CD4-positive, alpha-beta T cell treated with Interleukin-17A for 1 hour (primary cell): ENCODE data around the gene COLQ.

Experiments
- DNase-seq: peaks from one replicate; pipeline ENCODE4 v3.0.0-alpha.2; 2020

The COLQ gene

DNA sequence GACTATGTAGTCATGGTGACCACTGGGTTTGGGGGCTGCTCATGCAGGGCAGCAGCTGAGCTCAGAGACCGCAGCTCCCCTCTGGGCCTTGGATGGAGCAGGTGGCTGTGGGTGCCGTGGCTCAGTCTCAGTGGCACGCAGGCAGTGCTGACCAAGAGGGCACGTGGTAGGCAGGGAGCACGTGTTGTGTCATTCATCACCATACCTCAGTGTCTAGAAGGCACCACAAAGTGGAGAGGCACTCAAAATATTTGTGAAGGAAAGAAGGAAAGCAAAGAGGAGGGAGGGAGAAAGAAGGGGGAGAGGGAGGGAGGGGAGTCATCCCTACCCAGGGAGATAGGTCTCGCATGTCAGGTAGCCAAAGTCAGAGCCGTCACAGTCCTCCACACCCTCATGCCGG, 68.0 kb downstream of the COLQ start:
- no peak for DNase-seq

DNA sequence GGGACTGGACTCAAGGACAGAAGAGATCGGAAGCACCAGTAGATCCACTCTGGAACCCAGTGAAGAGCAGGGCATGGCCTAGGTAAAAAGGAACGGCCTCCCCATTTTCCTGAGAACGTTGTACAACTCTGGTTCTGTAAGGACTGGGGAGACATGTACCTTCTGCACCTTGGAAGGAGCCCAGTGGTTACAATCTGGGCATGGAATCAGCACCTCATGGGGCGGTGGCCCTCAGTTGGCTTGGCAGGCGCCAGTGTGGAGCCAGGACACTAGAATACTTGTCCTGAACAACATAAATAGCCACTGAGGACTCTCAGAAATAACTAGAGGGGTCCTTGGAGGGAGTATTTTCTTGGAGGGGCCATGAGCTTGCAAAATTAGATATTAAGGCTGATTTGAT, 68.5 kb downstream of the COLQ start:
- DNase-seq = no peak

DNA sequence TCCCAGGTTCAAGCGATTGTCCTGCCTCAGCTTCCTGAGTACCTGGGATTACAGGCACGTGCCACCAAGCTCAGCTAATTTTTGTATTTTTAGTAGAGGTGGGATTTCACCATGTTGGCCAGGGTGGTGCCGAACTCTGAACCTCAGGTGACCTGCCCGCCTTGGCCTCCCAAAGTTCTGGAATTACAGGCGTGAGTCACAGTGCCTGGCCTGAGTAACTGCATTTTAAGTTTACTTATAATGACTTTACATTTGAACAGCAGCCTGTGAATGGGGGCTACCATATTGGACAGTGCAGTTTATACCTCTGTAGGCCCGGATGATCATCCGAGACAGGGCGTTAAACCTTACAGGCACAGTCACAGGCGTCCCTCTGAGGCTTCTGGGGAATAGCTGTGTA, 69.3 kb downstream of the COLQ start:
- DNase-seq = no peak

DNA sequence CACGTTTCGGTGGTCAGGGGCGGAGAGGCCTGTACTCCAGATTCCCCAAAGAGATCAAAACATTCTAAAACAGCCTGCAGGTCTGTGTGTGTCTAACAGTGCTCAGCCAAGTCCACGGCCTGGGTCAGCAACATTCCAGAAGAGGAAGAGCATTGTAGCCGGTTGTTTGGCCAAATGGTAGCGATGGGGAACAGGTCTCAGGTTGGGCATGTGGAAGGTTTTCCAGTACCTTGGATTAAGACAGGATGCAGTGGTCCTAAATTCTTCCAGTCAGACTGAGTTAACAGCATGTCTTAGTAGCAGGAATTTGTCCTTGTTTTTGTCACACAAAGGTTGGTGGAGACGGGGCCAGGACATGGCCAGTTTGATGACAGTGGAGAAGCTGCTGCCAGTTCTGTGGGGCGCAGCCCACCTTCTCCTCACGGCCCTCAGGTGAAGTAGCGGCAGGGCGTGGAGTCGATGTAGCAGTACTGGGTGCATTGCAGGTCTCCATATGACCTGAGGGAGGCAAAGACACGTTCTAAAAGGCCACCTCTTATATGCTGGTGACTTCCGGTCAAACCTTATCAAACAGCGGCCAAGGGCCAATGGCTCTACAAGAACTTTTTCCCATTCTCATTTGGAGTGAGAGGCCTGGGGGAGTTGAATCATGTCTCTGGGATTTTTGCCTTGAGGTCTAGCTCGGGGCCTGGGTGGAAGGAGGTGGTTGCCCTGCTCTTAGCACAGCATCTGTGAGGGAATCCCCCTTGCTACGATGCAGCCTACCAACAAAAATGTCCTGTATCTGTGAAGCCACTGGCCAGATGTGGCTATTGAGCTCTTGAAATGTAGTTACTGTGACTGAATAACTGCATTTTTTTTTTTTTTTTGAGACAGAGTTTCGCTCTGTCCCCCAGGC, 70.0 kb downstream of the COLQ start:
- no peak for DNase-seq

DNA sequence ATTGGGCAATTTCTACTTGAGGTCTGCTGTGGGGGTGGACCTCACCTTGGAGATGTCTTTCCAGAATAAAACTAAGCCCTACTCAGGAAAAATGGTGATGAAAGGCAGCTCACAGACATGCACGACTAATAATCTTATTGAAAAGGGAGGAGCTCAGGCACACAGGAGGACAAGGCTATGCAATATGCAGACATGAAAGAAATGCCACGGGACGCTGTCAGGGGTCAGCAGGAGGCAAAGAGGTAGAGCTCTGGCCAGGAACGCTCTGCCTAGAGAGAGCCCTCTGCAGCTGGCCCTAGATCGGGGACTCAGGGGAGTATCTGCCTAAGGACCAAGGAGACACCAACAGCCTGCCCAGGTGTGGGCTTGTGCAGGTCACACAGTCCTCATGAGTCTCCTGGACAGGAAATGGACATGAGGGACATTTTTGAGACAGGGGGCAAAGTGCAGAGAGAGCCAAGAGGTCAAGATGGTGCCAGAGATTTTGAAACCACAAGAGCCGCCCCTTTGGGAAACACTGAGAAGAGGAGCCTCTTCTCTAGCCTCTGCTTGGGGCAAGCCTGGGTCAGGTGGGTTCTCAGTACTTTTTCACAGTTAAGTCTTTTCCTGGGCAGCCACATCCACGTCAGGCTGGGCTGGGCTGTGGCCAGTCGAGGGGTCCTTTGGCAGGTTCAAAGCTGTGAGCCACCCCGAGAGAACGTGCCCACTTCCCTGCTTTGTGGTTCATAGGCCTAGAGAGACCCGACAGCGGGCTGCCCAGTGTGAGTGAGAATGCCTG, 70.9 kb downstream of the COLQ start:
- no peak for DNase-seq

DNA sequence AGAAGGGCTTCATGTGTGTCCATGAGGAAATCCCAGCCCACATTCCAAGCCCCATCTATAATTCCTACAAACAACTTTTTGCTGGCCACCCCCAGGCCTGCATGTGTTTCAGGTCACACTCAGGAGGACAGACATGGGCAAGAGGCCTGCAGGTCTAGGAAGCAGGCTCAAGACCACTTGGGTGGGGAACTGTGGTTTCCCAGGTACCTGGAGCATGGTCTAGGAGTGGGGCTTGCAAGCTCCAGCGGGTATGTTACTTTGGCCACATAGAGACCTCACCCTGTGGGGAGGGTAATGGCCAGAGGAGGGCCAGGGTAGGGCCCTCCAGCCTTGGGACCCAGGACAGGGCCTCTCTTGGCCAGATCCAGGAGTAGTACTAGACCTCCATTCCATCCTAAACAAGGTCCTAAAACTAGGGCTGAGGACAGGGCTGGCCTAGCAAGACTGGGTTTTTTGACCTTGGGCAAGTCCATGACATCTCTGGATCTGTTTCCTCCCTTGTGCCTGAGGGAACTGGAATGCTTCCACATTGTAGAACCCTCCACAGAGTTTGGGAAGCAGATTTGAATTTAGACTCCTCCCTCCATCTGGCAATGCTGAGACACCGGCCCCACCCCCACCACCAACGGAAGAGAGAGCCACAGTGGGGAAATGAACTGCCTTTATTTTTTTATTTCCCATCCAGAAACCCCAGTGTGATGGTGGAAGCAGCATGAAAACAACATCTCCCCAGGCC, 71.8 kb downstream of the COLQ start:
- DNase-seq = no peak

DNA sequence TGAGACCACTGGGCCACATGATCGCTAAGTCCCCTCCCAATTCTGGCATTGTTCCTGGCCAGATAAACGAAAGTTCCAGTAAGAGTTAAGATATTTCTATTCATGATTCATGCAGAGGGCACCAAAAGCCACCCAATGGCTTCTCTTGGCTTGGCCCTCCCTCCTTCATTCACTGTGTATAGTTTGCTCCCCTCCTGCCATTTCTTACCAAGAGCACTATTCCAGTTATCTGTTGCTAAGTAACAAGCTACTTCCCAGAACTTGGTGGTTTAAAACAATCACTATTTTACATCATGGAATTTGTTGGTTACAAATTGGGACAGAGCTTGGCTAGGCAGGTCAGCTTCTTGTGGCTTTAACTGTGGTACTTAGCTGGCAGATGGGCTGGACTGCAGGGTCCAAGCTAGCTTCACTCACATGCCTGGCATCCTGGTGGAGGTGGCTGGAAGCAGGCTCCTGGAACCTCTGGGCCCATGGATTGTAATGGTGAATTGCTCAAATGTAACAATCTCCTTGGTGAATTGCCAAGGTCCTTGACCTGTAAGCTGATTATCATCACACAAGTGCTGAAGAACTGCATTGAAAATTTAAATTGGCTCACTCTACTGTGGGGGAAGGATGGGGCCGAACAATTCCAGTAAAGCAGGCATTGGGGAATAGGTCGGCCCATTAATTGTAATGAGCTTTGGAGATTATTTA, 77.5 kb downstream of the COLQ start:
- no peak for DNase-seq

DNA sequence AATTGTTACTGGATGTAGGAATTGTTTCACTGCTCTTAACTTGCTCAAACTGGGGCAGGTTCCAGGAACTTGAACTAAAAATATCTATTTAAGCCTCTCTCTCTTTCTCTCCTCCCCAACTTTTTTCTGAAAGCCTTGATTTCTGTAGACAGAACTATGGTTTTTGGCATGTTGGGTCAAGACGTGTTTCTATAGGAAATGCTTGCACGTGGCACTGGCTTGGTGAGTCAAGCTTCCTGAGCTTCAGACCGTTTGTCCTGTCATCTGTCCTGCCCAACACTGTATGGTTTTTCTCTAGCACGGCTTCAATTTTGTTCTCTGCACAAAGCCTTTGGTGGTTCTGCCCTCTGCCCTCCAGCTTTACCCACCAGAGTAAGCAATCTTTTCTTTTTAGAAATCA, 80.6 kb downstream of the COLQ start:
- DNase-seq = no peak

DNA sequence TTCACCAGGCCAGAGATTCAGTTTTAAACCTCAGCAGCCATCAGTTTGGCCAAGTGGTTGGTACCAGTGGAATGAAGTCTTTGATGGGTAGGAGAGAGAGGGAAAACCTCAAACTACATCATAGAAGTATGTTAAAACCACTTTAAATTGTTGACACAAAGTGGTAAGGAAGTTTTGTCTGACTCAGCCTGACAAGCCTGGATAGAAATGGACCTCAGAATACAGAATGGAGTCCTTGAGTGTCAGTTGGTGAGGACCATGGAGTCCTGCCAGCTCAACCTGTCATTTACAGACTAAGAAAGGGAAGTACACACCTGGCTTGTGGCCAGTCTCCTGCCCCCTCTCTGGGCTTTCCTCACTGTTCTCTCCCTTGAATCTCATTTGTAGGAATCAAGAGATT, 82.0 kb downstream of the COLQ start:
- no peak for DNase-seq

DNA sequence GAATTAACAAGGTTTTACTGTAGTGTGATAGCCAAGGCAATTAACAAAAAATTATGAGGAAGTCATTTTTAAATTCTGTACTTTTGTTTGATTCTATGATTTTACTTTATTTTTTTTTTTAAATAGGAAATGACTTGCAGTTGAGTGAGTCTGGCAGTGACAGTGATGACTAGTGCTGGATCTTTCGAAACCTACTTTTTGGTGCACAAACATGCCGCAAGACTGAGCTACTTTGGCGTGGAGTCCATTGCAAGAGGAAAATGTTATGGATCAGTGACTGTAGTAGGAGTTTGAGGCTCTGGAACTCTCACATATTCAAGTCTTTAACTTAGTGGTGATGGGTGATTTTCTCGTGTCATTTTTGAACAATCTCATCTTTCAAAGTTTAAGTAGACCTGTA, 82.5 kb downstream of the COLQ start:
- no peak for DNase-seq

DNA sequence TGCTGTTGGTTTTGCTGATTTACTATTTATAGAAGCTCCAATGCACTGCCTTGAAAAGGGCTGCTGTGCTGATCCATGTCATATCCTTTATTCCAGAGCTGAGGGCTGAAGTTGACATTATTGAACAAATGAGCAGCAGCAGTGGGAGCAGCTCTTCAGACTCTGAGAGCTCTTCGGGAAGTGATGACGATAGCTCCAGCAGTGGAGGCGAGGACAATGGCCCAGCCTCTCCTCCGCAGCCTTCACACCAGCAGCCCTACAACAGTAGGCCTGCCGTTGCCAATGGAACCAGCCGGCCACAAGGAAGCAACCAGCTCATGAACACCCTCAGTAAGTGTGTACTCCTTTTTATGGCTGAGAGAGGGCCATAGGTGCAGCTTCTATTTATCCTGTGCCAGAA, 85.3 kb downstream of the COLQ start:
- DNase-seq = no peak

DNA sequence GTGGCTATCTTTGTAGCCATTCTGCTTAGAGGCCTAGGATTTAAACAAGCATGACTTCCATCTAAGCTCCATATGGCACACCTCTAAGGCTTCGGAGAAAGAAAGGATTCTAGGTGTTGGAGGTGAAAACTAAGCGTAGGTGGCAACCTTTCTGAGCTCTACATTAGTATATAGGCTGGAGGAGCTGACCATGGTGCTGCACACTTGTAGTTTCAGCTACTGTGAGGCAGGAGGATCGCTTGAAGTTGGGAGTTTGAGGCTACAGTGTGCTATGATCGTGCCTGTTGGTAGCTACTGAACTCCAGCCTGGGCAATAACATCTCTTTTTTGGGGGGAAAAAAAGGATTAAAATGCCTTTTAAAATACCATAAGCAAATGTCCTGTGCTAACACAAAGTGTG, 86.8 kb downstream of the COLQ start:
- no peak for DNase-seq

DNA sequence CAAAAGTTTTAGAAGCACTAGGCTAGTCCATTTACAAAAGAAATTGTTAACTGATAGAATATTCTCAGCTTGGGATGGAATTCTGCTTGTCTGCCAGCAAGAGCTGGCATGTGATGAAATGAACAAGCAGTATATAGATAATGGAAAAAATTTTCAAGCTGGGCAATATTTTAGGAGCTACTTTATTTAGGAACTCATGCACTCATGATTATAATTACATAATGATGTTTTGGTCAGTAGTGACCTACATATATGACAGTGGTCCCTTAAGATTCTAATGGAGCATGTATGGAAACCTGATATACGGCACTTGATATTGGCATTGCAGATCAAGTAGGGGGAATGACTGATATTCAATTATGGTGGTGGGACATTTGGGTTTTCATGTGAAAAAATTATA, 88.0 kb downstream of the COLQ start:
- DNase-seq = no peak

DNA sequence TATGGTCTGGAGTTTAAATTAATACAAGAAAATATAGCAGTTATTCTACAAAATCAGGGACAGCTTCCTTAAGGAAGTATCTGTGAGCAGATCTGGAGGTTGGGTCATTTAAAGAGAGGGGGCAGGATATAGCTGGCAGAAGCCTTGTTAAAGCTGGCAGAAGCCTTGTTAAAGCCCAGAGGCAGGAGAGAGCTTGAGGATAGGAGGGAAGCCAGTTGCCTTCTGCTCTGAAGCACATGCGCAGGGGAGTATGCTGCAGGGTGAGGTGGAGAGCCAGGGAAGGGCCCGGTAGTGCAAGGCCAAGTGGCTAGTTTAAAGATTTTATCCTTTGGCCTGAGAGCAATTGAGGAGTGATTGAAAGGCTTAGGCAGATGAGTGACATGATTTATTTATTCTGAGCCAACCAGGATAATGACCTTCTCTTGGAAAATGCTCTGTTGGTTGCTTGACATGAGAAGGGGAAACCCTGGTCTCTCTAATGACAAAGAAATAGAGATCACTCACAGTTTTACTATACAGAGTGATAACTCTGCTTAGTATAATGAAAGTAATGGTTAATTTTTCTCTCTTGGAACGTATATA, 90.2 kb downstream of the COLQ start:
- DNase-seq = no peak

DNA sequence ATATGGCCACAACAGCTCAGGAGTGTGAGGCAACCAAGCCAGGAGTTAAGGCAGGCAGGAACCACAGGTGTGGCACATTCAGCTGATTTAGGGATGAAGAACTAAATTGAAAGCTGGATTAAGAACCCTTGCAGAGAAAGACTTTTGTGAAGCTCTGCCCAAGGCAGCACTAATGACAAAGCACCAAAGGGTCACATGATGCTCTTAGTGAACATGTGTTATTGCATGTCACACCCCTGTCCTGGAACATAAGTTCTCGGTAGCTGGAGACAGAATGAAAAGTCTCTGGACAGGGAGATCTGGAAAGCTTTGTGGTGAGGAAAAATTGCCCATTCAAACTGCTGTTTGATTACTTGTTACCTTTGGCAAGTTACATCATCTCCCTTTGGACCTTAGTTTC, 90.9 kb downstream of the COLQ start:
- DNase-seq = no peak

DNA sequence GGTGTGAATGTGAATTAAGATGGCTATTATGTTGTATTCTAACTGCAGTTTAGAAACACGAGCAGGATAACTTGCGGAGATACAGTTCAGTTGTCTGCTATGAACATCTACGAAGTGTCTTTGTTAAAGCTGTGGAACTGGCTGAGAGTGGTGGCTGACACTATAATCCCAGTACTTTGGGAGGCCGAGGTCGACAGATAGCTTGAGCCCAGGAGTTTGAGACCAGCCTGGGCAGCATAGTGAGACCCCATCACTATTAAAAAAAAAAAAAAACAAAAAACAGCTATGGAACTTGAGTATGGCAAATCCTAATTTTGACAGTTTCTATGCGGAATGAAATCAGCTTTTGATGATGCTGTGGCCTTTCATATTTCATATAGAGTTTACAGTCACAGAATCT, 92.4 kb downstream of the COLQ start:
- DNase-seq = no peak

DNA sequence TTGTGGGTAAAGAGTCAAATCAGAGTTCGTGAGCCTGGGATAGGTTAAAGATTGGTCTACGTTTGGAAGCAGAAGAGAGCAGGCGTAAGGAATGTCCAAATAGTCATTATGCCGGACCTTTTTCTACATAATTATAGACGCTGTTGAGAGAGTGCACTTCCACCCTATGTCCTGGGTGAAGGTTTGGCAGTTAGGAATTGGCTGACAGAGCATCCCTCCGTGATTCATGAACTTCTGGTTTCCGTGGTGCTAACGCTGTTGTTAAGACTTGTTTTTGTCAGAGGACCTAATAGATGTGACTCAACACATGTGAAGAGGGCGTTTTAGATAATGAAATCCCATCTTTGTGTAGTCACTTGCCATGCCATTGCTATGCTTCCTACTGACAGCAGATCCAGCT, 93.0 kb downstream of the COLQ start:
- peak; percentile 32 for DNase-seq

DNA sequence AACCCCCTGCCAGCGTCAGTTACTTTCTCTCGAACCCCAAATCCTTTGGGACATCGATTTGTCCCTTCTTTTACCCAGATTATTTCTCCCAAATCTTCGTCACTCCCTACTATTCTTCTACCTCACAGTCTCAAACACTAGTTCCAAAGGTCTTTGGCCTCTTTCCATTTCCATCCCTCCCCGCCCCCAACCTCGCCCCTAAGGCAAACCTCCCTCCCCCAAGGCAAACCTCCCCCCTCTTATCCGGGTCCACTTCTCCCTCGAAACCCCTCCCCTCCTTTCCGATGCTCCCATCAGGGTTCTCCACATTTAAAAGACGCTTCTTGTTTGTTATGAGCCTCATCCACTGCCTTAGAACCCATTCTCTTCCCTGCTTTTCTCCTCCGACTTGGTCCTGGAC, 93.5 kb downstream of the COLQ start:
- DNase-seq = no peak

DNA sequence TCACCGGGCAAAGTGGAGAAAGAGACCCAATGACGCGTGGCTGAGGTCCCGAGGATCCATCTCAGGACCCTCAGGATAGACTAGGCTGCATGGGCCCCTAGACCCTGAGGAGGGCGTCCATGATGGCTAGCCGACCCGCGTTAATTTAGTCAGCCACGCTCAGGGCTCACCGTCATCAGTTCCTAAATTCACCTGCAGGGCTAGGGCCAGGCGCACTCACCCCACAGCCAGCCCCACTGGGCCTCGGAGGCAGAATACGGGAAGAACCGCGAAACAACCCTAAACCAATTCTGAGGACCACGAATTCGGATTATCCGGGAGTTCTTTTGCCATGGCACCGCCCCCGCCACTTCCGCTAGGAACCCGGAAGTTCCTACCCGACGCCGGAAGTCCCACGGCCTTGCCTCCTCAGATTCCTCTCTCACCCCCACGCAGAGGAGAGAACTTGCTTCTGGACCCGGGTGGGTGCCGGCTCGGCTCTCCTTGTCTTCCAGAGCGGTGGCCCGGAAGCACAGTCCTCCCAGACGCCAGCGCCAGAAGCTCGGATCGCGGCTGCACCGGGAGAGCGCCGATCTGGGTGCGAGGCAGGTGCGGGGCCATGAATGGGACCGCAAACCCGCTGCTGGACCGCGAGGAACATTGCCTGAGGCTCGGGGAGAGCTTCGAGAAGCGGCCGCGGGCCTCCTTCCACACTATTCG, 94.2 kb downstream of the COLQ start, which contains the start of the genes EAF1 and METTL6:
Gene EAF1, plus strand, starts transcription at position 417 of the 699 bp plus-strand sequence. Its CDS starts 182 bp downstream, at position 599.
Gene METTL6, minus strand, starts transcription at position 363 of the 699 bp plus-strand sequence. CDS start 1,033 bp downstream, outside the sequence.
- DNase-seq = peak; percentile 85

DNA sequence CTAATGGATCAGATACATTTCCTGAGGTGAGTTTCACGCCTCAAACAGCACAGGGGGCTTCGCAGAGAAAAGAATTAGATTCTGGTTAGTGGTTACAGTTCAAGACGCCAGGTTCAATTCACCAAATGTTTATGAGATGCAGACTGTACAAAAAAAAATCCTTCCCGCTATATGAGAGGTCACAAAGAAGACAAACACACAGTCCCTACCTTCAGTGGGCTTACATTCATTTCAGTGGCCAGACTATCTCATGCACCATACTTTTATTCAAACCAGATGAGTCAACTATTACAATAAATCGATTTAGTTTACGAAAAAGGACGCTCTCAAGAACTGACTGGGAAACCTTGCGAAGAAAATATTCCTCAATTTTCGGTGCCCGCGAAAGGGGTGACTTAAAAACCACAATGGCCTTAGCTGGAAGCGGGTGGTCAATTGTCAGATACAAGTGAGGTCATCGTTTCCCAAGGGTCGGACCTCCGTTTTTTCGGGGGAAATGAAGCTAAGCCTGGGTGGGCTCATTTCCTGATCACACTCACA, 94.9 kb downstream of the COLQ start:
- DNase-seq = peak; percentile 7

DNA sequence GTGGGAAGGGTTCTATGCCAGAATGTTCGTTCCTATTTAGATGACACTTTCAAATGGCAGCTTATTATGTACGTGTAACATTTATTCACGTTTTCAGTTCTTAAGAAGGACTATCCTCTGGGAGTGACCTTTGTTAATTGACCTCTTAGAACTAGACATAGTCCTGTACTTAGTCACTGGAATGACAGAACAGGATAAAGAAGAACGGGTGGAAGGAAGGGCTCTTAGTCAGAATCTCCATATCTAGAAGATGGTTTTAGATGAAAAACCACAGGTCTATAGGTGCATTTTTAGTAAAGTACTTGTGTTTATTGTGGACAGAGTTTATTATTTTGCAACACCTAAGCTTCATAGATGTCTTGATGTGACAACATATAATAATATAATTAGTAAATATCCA, 100.6 kb downstream of the COLQ start:
- DNase-seq = no peak
